Brain microvascular endothelial cell (primary cell): ENCODE results near the gene GGTLC1.

Experiments
- DNase-seq: peaks from one replicate; pipeline ENCODE4 v3.0.0-alpha.2; 2020
- H3K27ac ChIP-seq: fragments of 250-450 bp; sonication (Bioruptor Pico); 2 replicates; pipeline ENCODE4 v1.5.1; 2020; ENCODE audit warnings: mild to moderate bottlenecking, moderate library complexity
- H3K27me3 ChIP-seq: fragments of 250-450 bp; sonication (Bioruptor Pico); replicated peaks from 2 replicates; pipeline ENCODE4 v1.5.1; 2020; ENCODE audit warnings: mild to moderate bottlenecking
- H3K36me3 ChIP-seq: fragments of 250-450 bp; sonication (Bioruptor Pico); replicated peaks from 2 replicates; pipeline ENCODE4 v1.5.1; 2020; ENCODE audit warnings: mild to moderate bottlenecking
- H3K4me3 ChIP-seq: 2 replicates; pipeline ENCODE4 v1.5.1; 2011; ENCODE audit warnings: low read depth, mild to moderate bottlenecking, control low read depth, low read length, moderate library complexity
- in situ Hi-C: cut with HindIII; loops from 2 replicates; pipeline ENCODE4 v1.10.0; 2017; ENCODE audit warnings: low sequenced_read_pairs, low pct_ligation_motif_present
- TF ChIP-seq, protein P1 (sequence below): IDR thresholded peaks from 2 replicates; pipeline ENCODE4 v1.5.1; 2011; ENCODE audit warnings: low read depth, mild to moderate bottlenecking, moderate library complexity, low read length, control low read depth, inconsistent platforms; ENCODE audit errors: missing control alignments

Gene GGTLC1

DNA sequence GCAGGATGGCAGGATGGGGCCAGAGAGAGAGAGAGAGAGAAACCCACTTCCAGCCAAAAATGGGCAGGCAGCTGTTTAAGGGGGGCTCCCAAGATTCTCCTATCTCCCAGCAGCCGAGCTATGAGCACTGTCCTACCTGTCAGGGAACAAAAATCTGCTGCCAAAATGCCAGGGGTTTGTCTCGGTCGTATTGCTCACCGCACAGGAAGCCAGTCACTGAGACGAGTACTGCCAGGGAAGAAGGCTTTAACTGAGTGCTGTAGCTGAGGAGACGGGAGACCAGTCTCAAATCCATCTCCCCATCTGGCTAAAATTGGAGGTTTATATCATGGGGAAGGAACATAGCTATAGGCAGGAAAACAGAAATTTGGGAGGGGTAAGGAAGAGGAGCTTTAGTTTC, 22.3 kb downstream of the GGTLC1 start:
- in situ Hi-C loops = no loop called here
- no peak overlapping the region for H3K4me3 ChIP-seq
- H3K36me3 ChIP-seq = no peaks in the 10 kb centered on the region
- H3K27ac ChIP-seq = no peak overlapping the region
- DNase-seq = no peak
- no peaks in the 10 kb centered on the region for H3K27me3 ChIP-seq
- TF ChIP-seq, protein P1, sequence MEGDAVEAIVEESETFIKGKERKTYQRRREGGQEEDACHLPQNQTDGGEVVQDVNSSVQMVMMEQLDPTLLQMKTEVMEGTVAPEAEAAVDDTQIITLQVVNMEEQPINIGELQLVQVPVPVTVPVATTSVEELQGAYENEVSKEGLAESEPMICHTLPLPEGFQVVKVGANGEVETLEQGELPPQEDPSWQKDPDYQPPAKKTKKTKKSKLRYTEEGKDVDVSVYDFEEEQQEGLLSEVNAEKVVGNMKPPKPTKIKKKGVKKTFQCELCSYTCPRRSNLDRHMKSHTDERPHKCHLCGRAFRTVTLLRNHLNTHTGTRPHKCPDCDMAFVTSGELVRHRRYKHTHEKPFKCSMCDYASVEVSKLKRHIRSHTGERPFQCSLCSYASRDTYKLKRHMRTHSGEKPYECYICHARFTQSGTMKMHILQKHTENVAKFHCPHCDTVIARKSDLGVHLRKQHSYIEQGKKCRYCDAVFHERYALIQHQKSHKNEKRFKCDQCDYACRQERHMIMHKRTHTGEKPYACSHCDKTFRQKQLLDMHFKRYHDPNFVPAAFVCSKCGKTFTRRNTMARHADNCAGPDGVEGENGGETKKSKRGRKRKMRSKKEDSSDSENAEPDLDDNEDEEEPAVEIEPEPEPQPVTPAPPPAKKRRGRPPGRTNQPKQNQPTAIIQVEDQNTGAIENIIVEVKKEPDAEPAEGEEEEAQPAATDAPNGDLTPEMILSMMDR = no peak

DNA sequence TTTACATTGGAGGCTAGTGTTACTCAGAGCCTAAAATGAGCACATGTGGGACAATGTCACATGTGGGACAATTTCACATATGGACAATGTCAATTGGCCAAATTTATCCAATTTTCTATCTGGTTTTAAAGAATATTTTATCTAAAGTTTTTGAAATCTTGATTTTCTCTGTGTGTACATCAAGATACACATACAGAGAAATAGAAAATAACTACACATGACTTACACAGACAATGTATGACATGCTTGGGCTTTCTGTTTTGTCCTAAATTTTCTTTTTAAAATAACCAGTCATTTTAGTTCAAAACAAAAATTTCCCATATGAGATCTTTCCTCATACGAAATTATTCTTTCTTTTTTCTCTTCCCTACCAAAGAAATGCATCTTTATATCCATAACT, 24.6 kb downstream of the GGTLC1 start:
- no peaks in the 10 kb centered on the region for H3K36me3 ChIP-seq
- no peak overlapping the region for H3K4me3 ChIP-seq
- H3K27ac ChIP-seq = no peak overlapping the region
- H3K27me3 ChIP-seq = no peaks in the 10 kb centered on the region
- TF ChIP-seq, protein P1 = no peak
- no peak for DNase-seq
- in situ Hi-C loops = no loop called here

DNA sequence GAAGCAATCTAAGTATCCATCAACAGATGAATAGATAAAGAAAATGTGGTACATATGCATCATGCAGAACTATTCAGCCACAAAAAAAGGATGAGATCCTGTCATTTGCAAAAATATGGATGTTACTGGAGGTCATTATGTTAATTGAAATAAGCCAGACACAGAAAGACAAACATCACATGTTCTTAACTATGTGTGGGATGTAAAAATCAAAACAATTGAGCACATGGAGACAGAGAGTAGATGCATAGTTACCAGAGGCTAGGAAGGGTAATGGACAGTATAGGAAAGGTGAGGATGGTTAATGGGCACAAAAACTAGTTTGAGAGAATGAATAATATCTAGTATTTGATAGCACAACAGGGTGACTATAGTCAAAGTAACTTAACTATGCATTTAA, 26.3 kb downstream of the GGTLC1 start:
- in situ Hi-C loops = no loop called here
- TF ChIP-seq, protein P1 = no peak
- no peaks in the 10 kb centered on the region for H3K27me3 ChIP-seq
- no peak overlapping the region for H3K4me3 ChIP-seq
- H3K36me3 ChIP-seq = no peaks in the 10 kb centered on the region
- DNase-seq = no peak
- H3K27ac ChIP-seq = no peak overlapping the region

DNA sequence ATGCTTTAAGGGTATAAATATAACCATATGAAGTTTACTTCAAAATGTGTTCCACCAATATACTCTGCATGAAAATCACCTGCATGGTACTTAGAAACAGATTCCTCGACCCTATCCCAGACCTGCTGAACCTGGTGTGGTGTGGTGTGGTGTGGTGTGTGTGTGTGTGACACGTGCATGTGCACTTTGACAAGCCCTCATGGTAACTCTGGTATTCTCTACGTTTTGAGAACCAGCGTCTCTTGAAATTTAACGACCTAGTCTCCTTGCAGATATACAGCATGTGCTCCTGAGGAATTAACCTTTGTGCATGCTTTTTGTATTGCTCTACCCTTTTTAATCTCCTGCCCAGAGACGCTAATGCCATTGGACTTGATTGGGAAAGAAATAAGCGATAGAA, 29.5 kb downstream of the GGTLC1 start:
- Histone ChIP-seq H3K4me3 (no peak overlapping the region), H3K27ac (no peak overlapping the region), H3K27me3 (no peaks in the 10 kb centered on the region), H3K36me3 (no peaks in the 10 kb centered on the region)
- in situ Hi-C loops = no loop called here
- no peak for DNase-seq
- TF ChIP-seq, protein P1 = no peak

DNA sequence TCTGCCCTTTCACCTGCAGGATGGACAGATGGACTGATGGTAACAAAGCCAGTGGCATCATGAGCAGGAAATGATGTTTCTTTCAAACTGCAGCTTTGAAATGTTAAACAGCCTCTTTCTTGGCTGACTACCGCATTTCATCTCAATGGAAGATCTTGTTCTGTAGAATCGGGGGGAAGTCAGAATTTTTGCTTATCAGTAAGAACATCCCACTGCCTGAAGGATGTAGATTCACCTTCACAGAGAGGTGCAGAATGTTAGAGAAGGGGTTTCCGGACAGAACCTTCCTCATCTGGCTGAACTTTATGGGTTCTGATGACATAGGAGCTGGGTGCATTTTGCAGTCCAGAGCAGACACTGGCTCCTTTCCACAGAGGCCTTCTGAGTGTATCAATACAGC, 32.7 kb downstream of the GGTLC1 start:
- no peak for DNase-seq
- H3K36me3 ChIP-seq = no peaks in the 10 kb centered on the region
- H3K27me3 ChIP-seq = no peaks in the 10 kb centered on the region
- TF ChIP-seq, protein P1 = no peak
- in situ Hi-C loops = no loop called here
- no peak overlapping the region for H3K4me3 ChIP-seq
- no peak overlapping the region for H3K27ac ChIP-seq

DNA sequence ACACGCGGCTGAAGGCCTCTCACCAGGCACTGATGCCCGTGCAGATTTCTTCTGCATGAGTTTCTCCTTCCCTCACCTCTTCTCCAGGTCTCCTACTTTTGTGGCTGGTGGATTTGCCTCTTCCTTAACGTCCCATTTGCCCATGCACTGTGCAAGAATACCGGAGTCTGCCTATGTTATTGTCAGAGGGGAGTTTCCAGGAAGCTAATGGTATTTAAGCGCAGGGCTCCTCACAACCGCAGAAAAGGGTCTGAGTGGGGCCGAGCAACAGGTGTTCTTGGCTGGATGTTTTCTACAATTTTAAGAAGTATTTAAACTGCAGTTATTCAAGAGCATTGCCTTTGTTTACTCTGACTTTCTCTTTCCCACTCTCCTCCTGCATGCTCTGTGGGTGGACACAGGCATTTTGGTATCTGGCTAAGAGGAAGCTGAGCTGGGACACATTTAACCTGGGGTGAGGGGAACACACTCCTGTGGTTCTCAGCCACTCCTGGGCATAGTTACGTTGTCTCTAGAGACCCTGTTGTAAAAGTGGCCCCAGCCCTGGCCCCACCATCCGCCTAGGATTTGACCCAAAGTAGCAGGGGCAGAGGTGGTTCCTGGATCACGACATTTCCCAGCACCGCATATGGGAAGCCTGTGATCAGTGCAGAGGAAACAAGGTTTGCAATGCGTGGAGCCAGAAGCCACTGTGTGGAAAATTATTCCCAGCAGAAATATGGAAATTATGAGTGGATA, 34.4 kb downstream of the GGTLC1 start:
- in situ Hi-C loops = no loop called here
- no peak overlapping the region for H3K4me3 ChIP-seq
- H3K27ac ChIP-seq = no peak overlapping the region
- no peaks in the 10 kb centered on the region for H3K27me3 ChIP-seq
- DNase-seq = no peak
- H3K36me3 ChIP-seq = no peaks in the 10 kb centered on the region
- TF ChIP-seq, protein P1 = no peak
